ENCODE data around the gene SMIM14.

SMIM14 gene

DNA sequence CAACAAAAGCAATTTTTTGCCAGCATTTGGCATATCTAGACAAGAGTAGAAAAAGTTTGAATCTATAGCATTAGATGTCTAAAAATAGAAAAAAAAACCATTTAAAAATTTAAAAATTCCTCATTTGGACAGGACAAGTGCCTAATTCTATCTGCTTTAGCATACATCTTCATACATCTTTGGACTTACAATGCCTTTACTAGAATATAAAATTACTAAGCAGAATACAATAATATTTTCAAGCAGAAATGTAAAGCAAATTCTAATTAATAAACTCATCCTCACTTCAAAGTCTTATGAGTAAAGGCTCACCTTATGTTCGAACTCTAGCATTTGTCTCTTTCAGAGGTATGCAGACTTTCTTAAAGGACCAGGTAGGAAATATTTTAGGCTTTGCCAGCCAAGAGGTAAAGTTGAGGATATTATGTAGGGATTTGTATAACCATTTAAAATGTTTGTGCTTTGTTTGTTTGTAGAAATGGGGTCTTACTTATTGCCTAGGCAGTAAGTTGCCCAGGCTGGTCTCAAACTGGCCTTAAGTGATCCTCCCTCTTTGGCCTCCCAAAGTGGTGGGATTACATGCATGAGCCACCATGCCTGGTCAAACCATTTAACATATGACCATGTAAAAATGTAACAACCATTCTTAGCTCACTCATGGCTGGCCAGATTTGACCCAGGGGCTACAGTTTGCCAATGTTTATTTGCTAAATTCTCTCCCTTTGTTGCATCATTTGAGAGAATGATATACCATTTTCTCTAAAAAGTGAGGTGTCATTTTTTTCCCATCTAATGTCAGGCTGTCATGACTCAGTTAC is 140.5 kb downstream of the SMIM14 start:
- DNase-seq (ENCODE audit: low spot score), result no peak
